H9 (cell line): ENCODE measurements around the gene DSCAM. TPM values are rescaled to one million over a fixed set of nuclear protein-coding genes. Genes with fewer than 3 reads are reported as not detected.

ENCODE experiments used
- DNase-seq: peaks from one replicate; pipeline ENCODE4 v3.0.0-alpha.2; 2017
- H2AFZ ChIP-seq: one replicate; pipeline ENCODE4 v1.6.1; 2013; ENCODE audit warnings: mild to moderate bottlenecking, low read length, control low read depth, moderate library complexity
- H2AK5ac ChIP-seq: 2 replicates; pipeline ENCODE4 v1.6.1; 2013; ENCODE audit warnings: low read length, control low read depth, mixed read lengths; ENCODE audit not compliant: insufficient read length
- H2BK120ac ChIP-seq: one replicate; pipeline ENCODE4 v1.6.1; 2013; ENCODE audit warnings: low read depth, mild to moderate bottlenecking, low read length, control low read depth, inconsistent platforms; ENCODE audit not compliant: poor library complexity, severe bottlenecking
- H2BK12ac ChIP-seq: 2 replicates; pipeline ENCODE4 v1.6.1; 2013; ENCODE audit warnings: low read length, control low read depth, mixed read lengths, low read depth; ENCODE audit not compliant: insufficient read length
- H2BK15ac ChIP-seq: 2 replicates; pipeline ENCODE4 v1.6.1; 2013; ENCODE audit warnings: low read depth, low read length, control low read depth
- H2BK20ac ChIP-seq: one replicate; pipeline ENCODE4 v1.6.1; 2013; ENCODE audit warnings: low read depth, mild to moderate bottlenecking, low read length, control low read depth, inconsistent platforms; ENCODE audit not compliant: poor library complexity, severe bottlenecking
- H2BK5ac ChIP-seq: 2 replicates; pipeline ENCODE4 v1.6.1; 2013; ENCODE audit warnings: low read length, control low read depth, mixed read lengths; ENCODE audit not compliant: insufficient read length
- H3K14ac ChIP-seq: 2 replicates; pipeline ENCODE4 v1.6.1; 2013; ENCODE audit warnings: low read length, control low read depth; ENCODE audit not compliant: insufficient read depth
- H3K18ac ChIP-seq: 2 replicates; pipeline ENCODE4 v1.6.1; 2013; ENCODE audit warnings: low read depth, mild to moderate bottlenecking, mixed read lengths, low read length, control low read depth; ENCODE audit not compliant: insufficient read length
- H3K23ac ChIP-seq: 2 replicates; pipeline ENCODE4 v1.6.1; 2013; ENCODE audit warnings: low read length, control low read depth, mixed read lengths, low read depth; ENCODE audit not compliant: insufficient read length
- H3K23me2 ChIP-seq: 2 replicates; pipeline ENCODE4 v1.6.1; 2013; ENCODE audit warnings: low read depth, mild to moderate bottlenecking, mixed read lengths, low read length, control low read depth; ENCODE audit not compliant: insufficient read length, poor library complexity, severe bottlenecking
- H3K27ac ChIP-seq: 2 replicates; pipeline ENCODE4 v1.5.1; 2013; ENCODE audit warnings: low read length, control low read depth, mixed read lengths, low read depth; ENCODE audit not compliant: insufficient read length
- H3K27me3 ChIP-seq: 2 replicates; pipeline ENCODE4 v1.6.1; 2013; ENCODE audit warnings: low read length, control low read depth, inconsistent platforms; ENCODE audit not compliant: insufficient read depth
- H3K4ac ChIP-seq: 2 replicates; pipeline ENCODE4 v1.6.1; 2013; ENCODE audit warnings: low read depth, mild to moderate bottlenecking, control low read depth, inconsistent platforms, low read length, moderate library complexity
- H3K4me1 ChIP-seq: 2 replicates; pipeline ENCODE4 v1.6.1; 2013; ENCODE audit warnings: low read length, control low read depth, inconsistent platforms; ENCODE audit not compliant: insufficient read depth
- H3K4me2 ChIP-seq: 2 replicates; pipeline ENCODE4 v1.6.1; 2013; ENCODE audit warnings: low read length, control low read depth, mixed read lengths; ENCODE audit not compliant: insufficient read length, insufficient read depth
- H3K56ac ChIP-seq: 2 replicates; pipeline ENCODE4 v1.6.1; 2013; ENCODE audit warnings: low read depth, mild to moderate bottlenecking, mixed read lengths, low read length, control low read depth; ENCODE audit not compliant: insufficient read length
- H3K79me1 ChIP-seq: 2 replicates; pipeline ENCODE4 v1.6.1; 2013; ENCODE audit warnings: low read depth, mild to moderate bottlenecking, moderate library complexity, low read length, control low read depth, inconsistent platforms; ENCODE audit not compliant: insufficient read depth, poor library complexity, severe bottlenecking
- H3K79me2 ChIP-seq: 2 replicates; pipeline ENCODE4 v1.6.1; 2013; ENCODE audit warnings: low read length, control low read depth, inconsistent platforms; ENCODE audit not compliant: insufficient read depth
- H3K9ac ChIP-seq: 2 replicates; pipeline ENCODE4 v1.6.1; 2013; ENCODE audit warnings: low read length, control low read depth, mixed read lengths; ENCODE audit not compliant: insufficient read length; ENCODE audit errors: extremely low read depth
- H3K9me3 ChIP-seq: one replicate; pipeline ENCODE4 v1.6.1; 2013; ENCODE audit warnings: low read depth, low read length, inconsistent platforms; ENCODE audit not compliant: control insufficient read depth
- H3T11ph ChIP-seq: one replicate; pipeline ENCODE4 v1.6.1; 2013; ENCODE audit warnings: mild to moderate bottlenecking, low read length, control low read depth, inconsistent platforms
- H4K20me1 ChIP-seq: one replicate; pipeline ENCODE4 v1.6.1; 2013; ENCODE audit not compliant: control insufficient read depth, insufficient read length, insufficient read depth
- H4K5ac ChIP-seq: 2 replicates; pipeline ENCODE4 v1.6.1; 2013; ENCODE audit warnings: low read depth, mild to moderate bottlenecking, mixed read lengths, low read length, control low read depth; ENCODE audit not compliant: insufficient read length
- H4K8ac ChIP-seq: replicated peaks from 2 replicates; pipeline ENCODE4 v1.6.1; 2013; ENCODE audit warnings: low read length, control low read depth, mixed read lengths, low read depth; ENCODE audit not compliant: insufficient read length
- H4K91ac ChIP-seq: 2 replicates; pipeline ENCODE4 v1.6.1; 2013; ENCODE audit warnings: low read depth, mild to moderate bottlenecking, moderate library complexity, mixed read lengths, low read length, control low read depth; ENCODE audit not compliant: insufficient read length
- H3K27ac Mint-ChIP-seq, 3 experiments: 2 replicates in 2 of 3; 3 replicates in 1 of 3; pipeline ENCODE4 v1.8.0; 2020 to 2021; ENCODE audit warnings: mixed read lengths in 3 of 3, mild to moderate bottlenecking in 1 of 3, moderate library complexity in 1 of 3
- H3K27me3 Mint-ChIP-seq: 2 replicates; pipeline ENCODE4 v1.8.0; 2021; ENCODE audit warnings: low read depth, mild to moderate bottlenecking, moderate library complexity, mixed read lengths
- H3K36me3 Mint-ChIP-seq, 3 experiments: 2 replicates in 2 of 3; 3 replicates in 1 of 3; pipeline ENCODE4 v1.8.0; 2020 to 2021; ENCODE audit warnings: low read depth in 3 of 3, mixed read lengths in 3 of 3; ENCODE audit not compliant: insufficient read depth in 1 of 3
- H3K4me1 Mint-ChIP-seq, 2 experiments: 2 replicates each; pipeline ENCODE4 v1.8.0; 2020; ENCODE audit warnings: mixed read lengths in 2 of 2
- H3K4me3 Mint-ChIP-seq, 2 experiments: 2 replicates in 1 of 2; 3 replicates in 1 of 2; pipeline ENCODE4 v1.8.0; 2020 to 2021; ENCODE audit warnings: mild to moderate bottlenecking in 2 of 2, mixed read lengths in 2 of 2, moderate library complexity in 1 of 2
- H3K9me3 Mint-ChIP-seq, 2 experiments: 2 replicates in 1 of 2; 3 replicates in 1 of 2; pipeline ENCODE4 v1.8.0; 2020; ENCODE audit warnings: mild to moderate bottlenecking in 2 of 2, mixed read lengths in 2 of 2, moderate library complexity in 1 of 2
- WGBS: extraction: QIAGEN DNeasy Blood & Tissue Kit; methylation state at CpG from one replicate; pipeline ENCODE4 v1.1.7; 2013; ENCODE audit warnings: missing lambda C conversion rate, low lambda C conversion rate, mixed read lengths; ENCODE audit not compliant: insufficient read length; ENCODE audit errors: extremely low coverage; 5-methylcytosine and 5-hydroxymethylcytosine counted together
- total RNA-seq: library from RNA; stranded (reverse); gene quantifications from 2 replicates; pipeline ENCODE4 v1.2.1, GENCODE V29; 2021
- TF ChIP-seq, protein P1 (sequence below): fragments of 200-600 bp; sonication (generic); conservative IDR thresholded peaks from 3 replicates; pipeline ENCODE4 v1.8.0; 2021; ENCODE audit warnings: antibody characterized with exemption, mild to moderate bottlenecking

DSCAM gene
- total RNA-seq, 1 experiment from 2014 or later = 0.17 TPM

DNA sequence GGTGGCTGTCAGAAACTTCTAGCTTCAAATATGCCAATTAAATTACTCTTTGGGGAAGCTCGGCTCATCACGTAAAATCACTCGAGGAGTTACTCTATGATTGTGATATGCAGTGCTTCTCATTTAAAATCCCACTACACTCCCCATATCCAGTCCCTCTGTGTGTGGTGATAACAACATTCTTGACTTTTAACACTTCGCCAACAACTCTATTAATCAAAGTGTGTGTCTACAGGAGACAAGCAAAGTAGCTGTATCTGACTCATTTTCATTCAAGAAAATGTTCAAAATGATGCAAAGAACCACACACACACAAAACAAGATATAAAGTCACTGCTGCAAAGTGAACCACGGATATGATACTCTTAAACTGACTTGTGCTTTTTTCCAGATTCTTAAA lies 341.3 kb downstream of the DSCAM start:
- no CpG with 5 or more reads among the region's 5 CpGs for WGBS
- Mint-ChIP-seq H3K27me3 (no peaks in the 10 kb centered on the region), H3K27ac (no peak overlapping the region), H3K4me1 (no peaks in the 10 kb centered on the region), H3K36me3 (no peaks in the 10 kb centered on the region), H3K9me3 (peaks cover 0 to 3% of the 10 kb centered on the region in 2 experiments; a peak in 2 of 5 replicates), H3K4me3 (no peak overlapping the region)
- H2BK15ac ChIP-seq = no peak overlapping the region
- H3K23ac ChIP-seq = no peak overlapping the region
- H3K9me3 ChIP-seq = no peaks in the 10 kb centered on the region
- no peak overlapping the region for H3K9ac ChIP-seq
- no peak overlapping the region for H3K4me2 ChIP-seq
- no peaks in the 10 kb centered on the region for H3K23me2 ChIP-seq
- H4K5ac ChIP-seq = no peak overlapping the region
- no peak overlapping the region for H3T11ph ChIP-seq
- no peak overlapping the region for H3K27ac ChIP-seq
- no peak overlapping the region for H2BK12ac ChIP-seq
- H2AFZ ChIP-seq = no peak overlapping the region
- no peak overlapping the region for H2BK5ac ChIP-seq
- H4K91ac ChIP-seq = no peak overlapping the region
- no peaks in the 10 kb centered on the region for H4K20me1 ChIP-seq
- no peaks in the 10 kb centered on the region for H3K4me1 ChIP-seq
- H2BK20ac ChIP-seq = no peak overlapping the region
- no peak overlapping the region for H2AK5ac ChIP-seq
- H3K56ac ChIP-seq = no peak overlapping the region
- no peak overlapping the region for H3K14ac ChIP-seq
- no peak overlapping the region for H3K18ac ChIP-seq
- H3K79me1 ChIP-seq = no peaks in the 10 kb centered on the region
- no peaks in the 10 kb centered on the region for H3K27me3 ChIP-seq
- no peak overlapping the region for H3K4ac ChIP-seq
- DNase-seq = no peak
- H3K79me2 ChIP-seq = no peaks in the 10 kb centered on the region
- TF ChIP-seq, protein P1, sequence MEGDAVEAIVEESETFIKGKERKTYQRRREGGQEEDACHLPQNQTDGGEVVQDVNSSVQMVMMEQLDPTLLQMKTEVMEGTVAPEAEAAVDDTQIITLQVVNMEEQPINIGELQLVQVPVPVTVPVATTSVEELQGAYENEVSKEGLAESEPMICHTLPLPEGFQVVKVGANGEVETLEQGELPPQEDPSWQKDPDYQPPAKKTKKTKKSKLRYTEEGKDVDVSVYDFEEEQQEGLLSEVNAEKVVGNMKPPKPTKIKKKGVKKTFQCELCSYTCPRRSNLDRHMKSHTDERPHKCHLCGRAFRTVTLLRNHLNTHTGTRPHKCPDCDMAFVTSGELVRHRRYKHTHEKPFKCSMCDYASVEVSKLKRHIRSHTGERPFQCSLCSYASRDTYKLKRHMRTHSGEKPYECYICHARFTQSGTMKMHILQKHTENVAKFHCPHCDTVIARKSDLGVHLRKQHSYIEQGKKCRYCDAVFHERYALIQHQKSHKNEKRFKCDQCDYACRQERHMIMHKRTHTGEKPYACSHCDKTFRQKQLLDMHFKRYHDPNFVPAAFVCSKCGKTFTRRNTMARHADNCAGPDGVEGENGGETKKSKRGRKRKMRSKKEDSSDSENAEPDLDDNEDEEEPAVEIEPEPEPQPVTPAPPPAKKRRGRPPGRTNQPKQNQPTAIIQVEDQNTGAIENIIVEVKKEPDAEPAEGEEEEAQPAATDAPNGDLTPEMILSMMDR = no peak
- H4K8ac ChIP-seq = no peak overlapping the region
- H2BK120ac ChIP-seq = no peak overlapping the region
